ENCODE measurements around the gene CCDC61.

DNA sequence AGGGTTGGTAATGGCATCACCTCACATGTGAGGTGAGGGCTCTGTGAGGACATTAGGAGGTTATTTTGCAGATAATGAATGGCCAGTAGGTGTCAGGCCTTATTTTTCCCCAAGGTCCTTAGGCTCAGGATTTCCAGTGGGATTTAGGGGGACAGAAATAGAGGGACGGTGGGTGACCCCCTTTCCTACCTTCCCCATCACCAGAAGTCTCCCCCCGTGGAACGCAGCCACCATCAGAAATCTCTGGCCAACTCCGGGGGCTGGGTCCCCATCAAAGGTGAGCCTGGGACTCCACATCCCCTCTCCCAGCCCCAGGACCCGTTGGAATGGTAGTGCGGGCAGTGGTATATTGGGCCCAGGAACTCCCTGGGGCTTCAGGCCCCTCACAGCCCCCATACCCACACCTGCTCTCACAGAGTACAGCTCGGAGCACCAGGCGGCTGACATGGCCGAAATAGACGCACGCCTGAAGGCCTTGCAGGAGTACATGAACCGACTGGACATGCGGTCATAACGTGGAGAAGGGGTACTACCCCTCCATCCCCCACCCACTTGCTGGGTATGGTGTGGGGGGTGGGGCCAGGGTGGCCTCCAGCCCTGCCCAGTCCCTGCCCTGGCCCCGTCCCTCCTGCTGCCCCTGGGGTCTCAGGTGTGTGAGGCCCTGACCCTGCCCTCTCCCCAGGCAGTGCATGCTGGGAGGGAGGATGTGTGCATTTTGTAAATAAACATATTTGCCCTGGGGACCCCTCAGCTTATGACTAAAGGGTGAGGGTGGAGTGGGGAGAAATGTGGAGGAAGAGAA is 22.8 kb downstream of the CCDC61 start:
- TF ChIP-seq CTCF (IDR thresholded peaks at IDR 0.05) (no peak), POLR2A (IDR thresholded peaks at IDR 0.05) (no peak)
